SK-N-SH (cell line): ENCODE measurements around the gene FHOD3. TPM values are rescaled to one million over a fixed set of nuclear protein-coding genes. Genes with fewer than 3 reads are reported as not detected.

ENCODE experiments used
- CTCF ChIA-PET: fragments of 300-600, 350-600 bp; formaldehyde crosslinking; extraction: SDS; loops from one replicate; lab custom pipeline; 2021; lab: Yijun Ruan, JAX
- POLR2A ChIA-PET: fragments of 350-600 bp; sonication (Branson Sonifier 250); formaldehyde crosslinking; extraction: SDS; loops from one replicate; lab custom pipeline; 2020; ENCODE audit warnings: antibody characterized with exemption, inconsistent platforms; lab: Yijun Ruan, JAX
- DNase-seq: peaks from one replicate; pipeline ENCODE4 v3.0.0; 2012
- H2AFZ ChIP-seq: fragments of 200-600 bp; sonication (generic); 2 replicates; pipeline ENCODE4 v1.8.1; 2016; ENCODE audit warnings: antibody characterized with exemption, mild to moderate bottlenecking, low read depth
- H3F3A ChIP-seq: fragments of 200-600 bp; sonication (generic); replicated peaks from 2 replicates; pipeline ENCODE3; 2016; ENCODE audit warnings: antibody characterized with exemption, mild to moderate bottlenecking; ENCODE audit not compliant: insufficient read depth
- H3K27ac ChIP-seq, 2 experiments: fragments of 200-500 bp in 1 of 2; fragments of 200-600 bp in 1 of 2; sonication (Bioruptor generic) in 1 of 2; sonication (generic), shearing (Covaris generic) in 1 of 2; 2 replicates each; pipeline versions ENCODE4 v1.5.1 to v1.6.1; 2014 to 2016; ENCODE audit warnings: low read depth in 2 of 2, inconsistent platforms in 1 of 2, low read length in 1 of 2, mild to moderate bottlenecking in 1 of 2, mixed read lengths in 1 of 2
- H3K27me3 ChIP-seq: fragments of 200-600 bp; sonication (generic), shearing (Covaris generic); 2 replicates; pipeline ENCODE4 v1.6.1; 2016; ENCODE audit warnings: mixed run types; ENCODE audit not compliant: insufficient read depth
- H3K36me3 ChIP-seq, 2 experiments: fragments of 200-500 bp in 1 of 2; fragments of 200-600 bp in 1 of 2; sonication (Bioruptor generic) in 1 of 2; sonication (generic) in 1 of 2; replicated peaks in 1 of 2; 2 replicates each; pipeline versions ENCODE3 to v1.5.1; 2014 to 2016; ENCODE audit warnings: low read length in 1 of 2, mild to moderate bottlenecking in 1 of 2; ENCODE audit not compliant: insufficient read depth in 2 of 2, control insufficient read depth in 1 of 2
- H3K4me1 ChIP-seq, 2 experiments: fragments of 200-500 bp in 1 of 2; fragments of 200-600 bp in 1 of 2; sonication (Bioruptor generic) in 1 of 2; sonication (generic), shearing (Covaris generic) in 1 of 2; 2 replicates each; pipeline versions ENCODE4 v1.5.1 to v1.6.1; 2014 to 2016; ENCODE audit warnings: low read depth in 1 of 2, low read length in 1 of 2, mixed run types in 1 of 2; ENCODE audit not compliant: insufficient read depth in 2 of 2, control insufficient read depth in 1 of 2
- H3K4me2 ChIP-seq: fragments of 200-600 bp; sonication (generic), shearing (Covaris generic); 2 replicates; pipeline ENCODE4 v1.6.1; 2017; ENCODE audit warnings: mixed run types
- H3K4me3 ChIP-seq, 2 experiments: fragments of 200-500 bp in 1 of 2; fragments of 200-600 bp in 1 of 2; sonication (Bioruptor generic) in 1 of 2; sonication (generic), shearing (Covaris generic) in 1 of 2; 2 replicates each; pipeline versions ENCODE4 v1.5.1 to v1.8.1; 2014 to 2016; ENCODE audit warnings: low read depth in 2 of 2, inconsistent platforms in 1 of 2, low read length in 1 of 2, mild to moderate bottlenecking in 1 of 2, mixed read lengths in 1 of 2, moderate library complexity in 1 of 2
- H3K79me2 ChIP-seq: fragments of 200-600 bp; sonication (generic); 2 replicates; pipeline ENCODE4 v1.8.1; 2017; ENCODE audit warnings: mild to moderate bottlenecking; ENCODE audit not compliant: insufficient read depth
- H3K9ac ChIP-seq: fragments of 200-600 bp; sonication (generic); 2 replicates; pipeline ENCODE4 v1.6.1; 2017; ENCODE audit warnings: mixed run types
- H3K9me2 ChIP-seq: fragments of 200-600 bp; sonication (generic); 2 replicates; pipeline ENCODE4 v1.6.1; 2017; ENCODE audit warnings: mixed run types
- H3K9me3 ChIP-seq: fragments of 200-600 bp; sonication (generic); 2 replicates; pipeline ENCODE4 v1.6.1; 2017; ENCODE audit warnings: mixed run types, mild to moderate bottlenecking, moderate library complexity
- H4K20me1 ChIP-seq: fragments of 200-600 bp; sonication (generic); 2 replicates; pipeline ENCODE4 v1.6.1; 2017; ENCODE audit warnings: mild to moderate bottlenecking, mixed run types; ENCODE audit not compliant: insufficient read depth
- ELF1 ChIP-seq: IDR thresholded peaks from 2 replicates; pipeline ENCODE4 v1.4.0; 2012
- EP300 ChIP-seq, 2 experiments: IDR thresholded peaks; 2 replicates each; pipeline versions ENCODE4 v1.4.0 to v1.6.1; 2012; ENCODE audit warnings: borderline replicate concordance in 1 of 2, low read depth in 1 of 2, low read length in 1 of 2
- FOSL2 ChIP-seq: IDR thresholded peaks from 2 replicates; pipeline ENCODE4 v1.4.0; 2012; ENCODE audit warnings: low read depth, mild to moderate bottlenecking, moderate library complexity, borderline replicate concordance
- FOXJ3 ChIP-seq: sonication (generic); formaldehyde crosslinking; IDR thresholded peaks from 2 replicates; pipeline ENCODE4 v1.5.1; 2020; ENCODE audit warnings: mild to moderate bottlenecking, missing genetic modification reagents
- GABPA ChIP-seq: IDR thresholded peaks from 2 replicates; pipeline ENCODE4 v1.4.0; 2012; ENCODE audit warnings: low read depth, mild to moderate bottlenecking
- GATA2 ChIP-seq: sonication (generic); formaldehyde crosslinking; IDR thresholded peaks from 2 replicates; pipeline ENCODE4 v1.5.0; 2020; ENCODE audit warnings: mild to moderate bottlenecking, missing genetic modification reagents
- MEF2A ChIP-seq: IDR thresholded peaks from 2 replicates; pipeline ENCODE4 v1.4.0; 2012; ENCODE audit warnings: low read depth, borderline replicate concordance
- MXI1 ChIP-seq: IDR thresholded peaks from 2 replicates; pipeline ENCODE4 v1.6.1; 2012; ENCODE audit warnings: mild to moderate bottlenecking, low read depth, low read length, improper control_type of control experiment
- NFIC ChIP-seq: IDR thresholded peaks from 2 replicates; pipeline ENCODE4 v1.4.0; 2012; ENCODE audit warnings: borderline replicate concordance
- RXRA ChIP-seq: IDR thresholded peaks from 2 replicates; pipeline ENCODE4 v1.4.0; 2012; ENCODE audit warnings: low read depth, mild to moderate bottlenecking, borderline replicate concordance
- SIN3A ChIP-seq: IDR thresholded peaks from 2 replicates; pipeline ENCODE4 v1.6.1; 2012; ENCODE audit warnings: low read depth, mild to moderate bottlenecking, low read length, moderate library complexity, borderline replicate concordance
- TCF12 ChIP-seq: IDR thresholded peaks from 2 replicates; pipeline ENCODE4 v1.4.0; 2012
- WGBS: methylation state at CpG from one replicate; pipeline ENCODE4 v1.1.6; 2017; ENCODE audit warnings: low lambda C conversion rate; 5-methylcytosine and 5-hydroxymethylcytosine counted together
- polyA plus RNA-seq, 3 experiments: library from polyadenylated mRNA; depleted of rRNA; stranded (reverse); fragments of >200 nt; gene quantifications; 2 replicates each; pipeline ENCODE4 v1.2.3, GENCODE V29; 2012
- TF ChIP-seq, protein P1 (sequence below): fragments of 150-350 bp; IDR thresholded peaks from 2 replicates; pipeline ENCODE4 v1.6.1; 2016; ENCODE audit warnings: mild to moderate bottlenecking, low read depth, low read length
- TF ChIP-seq, protein P2 (sequence below): IDR thresholded peaks from 2 replicates; pipeline ENCODE4 v1.4.0; 2012; ENCODE audit warnings: low read depth, borderline replicate concordance
- TF ChIP-seq, protein P3 (sequence below): IDR thresholded peaks from 2 replicates; pipeline ENCODE4 v1.4.0; 2012; ENCODE audit warnings: low read depth, borderline replicate concordance
- TF ChIP-seq, protein P4 (sequence below): IDR thresholded peaks from 2 replicates; pipeline ENCODE4 v1.6.1; 2012; ENCODE audit warnings: mild to moderate bottlenecking, low read depth, low read length, moderate library complexity

FHOD3 gene
- polyA plus RNA-seq, 1 of the 3 experiments (the other 2 are of a cell fraction): 10.9 TPM

DNA sequence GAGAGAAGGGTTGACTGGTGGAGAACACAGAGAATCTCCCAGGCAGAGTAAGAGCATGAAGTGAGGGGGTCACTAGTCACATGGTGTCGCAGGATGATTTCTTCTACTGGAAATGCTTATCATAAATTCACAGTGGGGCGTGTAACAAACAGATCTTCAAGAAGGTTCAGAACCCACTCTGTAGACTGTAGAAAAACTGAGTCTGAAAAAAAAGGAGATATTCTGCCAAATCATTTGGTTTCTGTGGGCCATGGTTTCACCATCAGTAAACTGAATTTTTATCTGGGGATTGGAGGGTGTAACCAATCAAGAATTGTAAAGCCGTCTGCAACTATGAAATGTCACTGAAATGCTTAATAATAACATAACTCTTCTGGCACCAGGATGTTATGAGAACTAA lies 516.3 kb downstream of the FHOD3 start:
- no peaks in the 10 kb centered on the region for H3K9me2 ChIP-seq
- H3K27me3 ChIP-seq: no peaks in the 10 kb centered on the region
- no peak overlapping the region for H3K27ac ChIP-seq
- ChIA-PET CTCF (interaction anchor here (1.6 to 1.9 kb wide), 2 partner anchors 15 to 126 kb away, joined by 5 read pairs; partner anchors contain the start of genes KIAA1328 and TPGS2), POLR2A (no interaction called here)
- DNase-seq: no peak
- no peak overlapping the region for H3K9ac ChIP-seq
- H3K4me1 ChIP-seq: peaks cover 0 to 4% of the 10 kb centered on the region in 2 experiments; a peak in 3 of 4 replicates
- H2AFZ ChIP-seq: no peak overlapping the region
- TF ChIP-seq GATA2 (CRISPR knock-in tag) (no peak), SIN3A (no peak), GABPA (no peak), TCF12 (no peak), MEF2A (no peak), FOXJ3 (CRISPR knock-in tag) (no peak), ELF1 (no peak), FOSL2 (no peak), NFIC (no peak), MXI1 (no peak), RXRA (no peak), EP300 (IDR thresholded peaks at IDR 0.05; ENCODE audit: borderline replicate concordance in 1 of 2, low read depth in 1 of 2, low read length in 1 of 2) (no peak)
- TF ChIP-seq, protein P1, sequence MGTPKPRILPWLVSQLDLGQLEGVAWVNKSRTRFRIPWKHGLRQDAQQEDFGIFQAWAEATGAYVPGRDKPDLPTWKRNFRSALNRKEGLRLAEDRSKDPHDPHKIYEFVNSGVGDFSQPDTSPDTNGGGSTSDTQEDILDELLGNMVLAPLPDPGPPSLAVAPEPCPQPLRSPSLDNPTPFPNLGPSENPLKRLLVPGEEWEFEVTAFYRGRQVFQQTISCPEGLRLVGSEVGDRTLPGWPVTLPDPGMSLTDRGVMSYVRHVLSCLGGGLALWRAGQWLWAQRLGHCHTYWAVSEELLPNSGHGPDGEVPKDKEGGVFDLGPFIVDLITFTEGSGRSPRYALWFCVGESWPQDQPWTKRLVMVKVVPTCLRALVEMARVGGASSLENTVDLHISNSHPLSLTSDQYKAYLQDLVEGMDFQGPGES: no peak
- TF ChIP-seq, protein P2, sequence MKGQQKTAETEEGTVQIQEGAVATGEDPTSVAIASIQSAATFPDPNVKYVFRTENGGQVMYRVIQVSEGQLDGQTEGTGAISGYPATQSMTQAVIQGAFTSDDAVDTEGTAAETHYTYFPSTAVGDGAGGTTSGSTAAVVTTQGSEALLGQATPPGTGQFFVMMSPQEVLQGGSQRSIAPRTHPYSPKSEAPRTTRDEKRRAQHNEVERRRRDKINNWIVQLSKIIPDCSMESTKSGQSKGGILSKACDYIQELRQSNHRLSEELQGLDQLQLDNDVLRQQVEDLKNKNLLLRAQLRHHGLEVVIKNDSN: no peak
- TF ChIP-seq, protein P3, sequence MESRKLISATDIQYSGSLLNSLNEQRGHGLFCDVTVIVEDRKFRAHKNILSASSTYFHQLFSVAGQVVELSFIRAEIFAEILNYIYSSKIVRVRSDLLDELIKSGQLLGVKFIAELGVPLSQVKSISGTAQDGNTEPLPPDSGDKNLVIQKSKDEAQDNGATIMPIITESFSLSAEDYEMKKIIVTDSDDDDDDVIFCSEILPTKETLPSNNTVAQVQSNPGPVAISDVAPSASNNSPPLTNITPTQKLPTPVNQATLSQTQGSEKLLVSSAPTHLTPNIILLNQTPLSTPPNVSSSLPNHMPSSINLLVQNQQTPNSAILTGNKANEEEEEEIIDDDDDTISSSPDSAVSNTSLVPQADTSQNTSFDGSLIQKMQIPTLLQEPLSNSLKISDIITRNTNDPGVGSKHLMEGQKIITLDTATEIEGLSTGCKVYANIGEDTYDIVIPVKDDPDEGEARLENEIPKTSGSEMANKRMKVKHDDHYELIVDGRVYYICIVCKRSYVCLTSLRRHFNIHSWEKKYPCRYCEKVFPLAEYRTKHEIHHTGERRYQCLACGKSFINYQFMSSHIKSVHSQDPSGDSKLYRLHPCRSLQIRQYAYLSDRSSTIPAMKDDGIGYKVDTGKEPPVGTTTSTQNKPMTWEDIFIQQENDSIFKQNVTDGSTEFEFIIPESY: no peak
- TF ChIP-seq, protein P4, sequence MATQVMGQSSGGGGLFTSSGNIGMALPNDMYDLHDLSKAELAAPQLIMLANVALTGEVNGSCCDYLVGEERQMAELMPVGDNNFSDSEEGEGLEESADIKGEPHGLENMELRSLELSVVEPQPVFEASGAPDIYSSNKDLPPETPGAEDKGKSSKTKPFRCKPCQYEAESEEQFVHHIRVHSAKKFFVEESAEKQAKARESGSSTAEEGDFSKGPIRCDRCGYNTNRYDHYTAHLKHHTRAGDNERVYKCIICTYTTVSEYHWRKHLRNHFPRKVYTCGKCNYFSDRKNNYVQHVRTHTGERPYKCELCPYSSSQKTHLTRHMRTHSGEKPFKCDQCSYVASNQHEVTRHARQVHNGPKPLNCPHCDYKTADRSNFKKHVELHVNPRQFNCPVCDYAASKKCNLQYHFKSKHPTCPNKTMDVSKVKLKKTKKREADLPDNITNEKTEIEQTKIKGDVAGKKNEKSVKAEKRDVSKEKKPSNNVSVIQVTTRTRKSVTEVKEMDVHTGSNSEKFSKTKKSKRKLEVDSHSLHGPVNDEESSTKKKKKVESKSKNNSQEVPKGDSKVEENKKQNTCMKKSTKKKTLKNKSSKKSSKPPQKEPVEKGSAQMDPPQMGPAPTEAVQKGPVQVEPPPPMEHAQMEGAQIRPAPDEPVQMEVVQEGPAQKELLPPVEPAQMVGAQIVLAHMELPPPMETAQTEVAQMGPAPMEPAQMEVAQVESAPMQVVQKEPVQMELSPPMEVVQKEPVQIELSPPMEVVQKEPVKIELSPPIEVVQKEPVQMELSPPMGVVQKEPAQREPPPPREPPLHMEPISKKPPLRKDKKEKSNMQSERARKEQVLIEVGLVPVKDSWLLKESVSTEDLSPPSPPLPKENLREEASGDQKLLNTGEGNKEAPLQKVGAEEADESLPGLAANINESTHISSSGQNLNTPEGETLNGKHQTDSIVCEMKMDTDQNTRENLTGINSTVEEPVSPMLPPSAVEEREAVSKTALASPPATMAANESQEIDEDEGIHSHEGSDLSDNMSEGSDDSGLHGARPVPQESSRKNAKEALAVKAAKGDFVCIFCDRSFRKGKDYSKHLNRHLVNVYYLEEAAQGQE: no peak
- H3K9me3 ChIP-seq: no peaks in the 10 kb centered on the region
- no peak overlapping the region for H3K4me3 ChIP-seq
- peaks cover 13% of the 10 kb centered on the region for H3F3A ChIP-seq
- H3K36me3 ChIP-seq: peaks cover 13 to 66% of the 10 kb centered on the region in 2 experiments
- H3K4me2 ChIP-seq: no peak overlapping the region
- 93% methylated on average over 3 of the region's 3 CpGs for WGBS
- 0 out of 2 replicates have a peak, but pooled peaks cover 3% of the 10 kb centered on the region for H4K20me1 ChIP-seq
- H3K79me2 ChIP-seq: no peaks in the 10 kb centered on the region
